K562 (cell line): ENCODE data around the gene SFN. TPM values are rescaled to one million over a fixed set of nuclear protein-coding genes. Genes with fewer than 3 reads are reported as not detected.

Source experiments
- ADNP ChIP-seq: fragments of 200-800 bp; sonication (Bioruptor generic); IDR thresholded peaks from 2 replicates; pipeline ENCODE4 v1.6.1; 2016; ENCODE audit warnings: missing genetic modification characterization, missing compliant biosample characterization
- DNMT1 ChIP-seq: fragments of 450-650 bp; IDR thresholded peaks from 2 replicates; pipeline ENCODE4 v1.6.1; 2016; ENCODE audit warnings: antibody characterized with exemption, mild to moderate bottlenecking
- MED1 ChIP-seq: sonication (generic); formaldehyde crosslinking; IDR thresholded peaks from 2 replicates; pipeline ENCODE4 v1.8.1; 2023; ENCODE audit warnings: missing genetic modification reagents, borderline replicate concordance
- MYNN ChIP-seq, 2 experiments: sonication (generic); formaldehyde crosslinking in 1 of 2; IDR thresholded peaks; 2 replicates each; pipeline versions ENCODE4 v1.5.0 to v1.6.1; 2016 to 2020; ENCODE audit warnings: antibody characterized with exemption in 1 of 2, missing genetic modification reagents in 1 of 2
- RBBP5 ChIP-seq: fragments of 200-600 bp; sonication (generic); IDR thresholded peaks from 2 replicates; pipeline ENCODE4 v1.6.1; 2012; ENCODE audit warnings: borderline replicate concordance, mild to moderate bottlenecking, low read length, control low read depth, inconsistent platforms; ENCODE audit not compliant: insufficient read depth, poor library complexity, severe bottlenecking
- ZBTB8A ChIP-seq: fragments of 450-650 bp; IDR thresholded peaks from 2 replicates; pipeline ENCODE4 v1.6.1; 2018; ENCODE audit warnings: mild to moderate bottlenecking, moderate library complexity; ENCODE audit not compliant: partially characterized antibody
- polyA plus RNA-seq, 8 experiments: library from polyadenylated mRNA; depleted of rRNA in 4 of 8; stranded (reverse) in 5 of 8; unstranded in 3 of 8; fragments of >200 nt; fragmentation: Nextera tagmentation in 2 of 8; fragmentation: Illumina TruSeq in 1 of 8; extraction: Ambion mirVana in 2 of 8; extraction: Trizol in 1 of 8; gene quantifications; 2 replicates each; pipeline versions ENCODE4 v1.2.1 to v1.2.3, GENCODE V29; 2011 to 2014; ENCODE audit warnings: inconsistent platforms in 1 of 8, missing spikeins in 1 of 8
- total RNA-seq, 7 experiments: library from RNA; depleted of rRNA in 6 of 7; stranded (reverse); fragments of >200 nt in 6 of 7; fragmentation: Illumina TruSeq in 2 of 7; extraction: Trizol in 2 of 7; gene quantifications; 2 replicates each; pipeline versions ENCODE4 v1.2.1 to v1.2.3, GENCODE V29; 2011 to 2021; ENCODE audit warnings: low replicate concordance in 1 of 7
- TF ChIP-seq, protein P1 (sequence below): fragments of 450-650 bp; IDR thresholded peaks from 2 replicates; pipeline ENCODE4 v1.6.1; 2017; ENCODE audit warnings: mild to moderate bottlenecking, moderate library complexity
- TF ChIP-seq, protein P2 (sequence below), 2 experiments: fragments of 450-650 bp in 1 of 2; sonication (generic) in 1 of 2; formaldehyde crosslinking in 1 of 2; IDR thresholded peaks; 2 replicates each; pipeline versions ENCODE4 v1.7.1 to v1.9.0; 2016 to 2022; ENCODE audit warnings: inconsistent platforms in 1 of 2, mild to moderate bottlenecking in 1 of 2, missing genetic modification reagents in 1 of 2
- TF ChIP-seq, protein P3 (sequence below): fragments of 450-650 bp; formaldehyde crosslinking; IDR thresholded peaks from 2 replicates; pipeline ENCODE4 v1.4.0; 2022; ENCODE audit warnings: missing genetic modification characterization
- TF ChIP-seq, protein P4 (sequence below): fragments of 250-450 bp; sonication (Bioruptor Pico); IDR thresholded peaks from 2 replicates; pipeline ENCODE4 v1.4.0; 2020; ENCODE audit warnings: mild to moderate bottlenecking, moderate library complexity, borderline replicate concordance

SFN gene
- total and polyA plus RNA-seq, 9 of the 15 experiments (the other 6 are each of a cell fraction or from before 2014, with no cell fraction given): 0.10 to 3.8 (median 2.0) TPM

DNA sequence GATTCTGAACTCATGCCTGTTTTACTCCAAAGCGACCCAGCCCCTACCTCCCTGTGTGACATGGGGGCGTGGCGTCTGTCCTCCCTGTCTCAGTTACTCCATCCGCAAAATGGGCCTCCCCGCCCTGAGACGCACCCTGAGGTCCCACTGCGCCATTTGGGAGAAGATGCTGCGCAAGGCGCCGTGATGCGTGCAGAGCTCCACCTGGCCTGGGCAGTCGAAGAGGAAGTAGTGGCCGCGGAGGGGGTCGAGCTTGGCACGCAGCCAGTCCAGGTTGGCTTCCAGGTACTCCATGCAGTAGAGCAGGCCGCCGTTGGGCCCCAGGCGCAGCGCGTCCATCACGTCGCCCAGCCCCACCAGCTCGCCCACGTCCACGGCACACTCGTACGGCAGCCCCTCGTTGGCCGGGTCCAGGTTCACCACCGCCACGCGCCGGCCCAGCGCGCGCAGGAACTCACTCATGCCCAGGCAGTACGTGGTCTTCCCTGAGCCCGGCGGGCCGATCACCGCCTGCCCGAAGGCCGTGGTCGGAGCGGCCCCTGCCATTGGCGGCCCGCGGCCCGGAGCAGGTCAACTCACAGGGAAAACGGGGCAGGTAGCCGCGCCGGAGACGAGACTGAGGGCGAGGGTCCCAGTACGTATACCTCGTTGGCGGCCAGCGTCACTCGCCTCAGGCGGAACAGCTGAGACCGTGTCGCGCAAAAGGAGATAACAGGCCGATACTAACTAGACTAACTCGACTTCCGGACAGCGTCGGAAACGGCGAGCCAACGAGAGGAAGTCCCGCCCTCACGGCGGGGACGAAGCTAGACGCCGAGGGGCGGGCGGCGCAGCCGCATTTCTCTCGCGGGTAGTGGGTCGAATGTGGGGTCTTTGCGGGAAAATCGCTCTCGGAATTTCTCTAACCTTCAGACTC is 26.9 kb downstream of the SFN start, which contains the start of gene GPN2 (continued):
- TF ChIP-seq, protein P1, sequence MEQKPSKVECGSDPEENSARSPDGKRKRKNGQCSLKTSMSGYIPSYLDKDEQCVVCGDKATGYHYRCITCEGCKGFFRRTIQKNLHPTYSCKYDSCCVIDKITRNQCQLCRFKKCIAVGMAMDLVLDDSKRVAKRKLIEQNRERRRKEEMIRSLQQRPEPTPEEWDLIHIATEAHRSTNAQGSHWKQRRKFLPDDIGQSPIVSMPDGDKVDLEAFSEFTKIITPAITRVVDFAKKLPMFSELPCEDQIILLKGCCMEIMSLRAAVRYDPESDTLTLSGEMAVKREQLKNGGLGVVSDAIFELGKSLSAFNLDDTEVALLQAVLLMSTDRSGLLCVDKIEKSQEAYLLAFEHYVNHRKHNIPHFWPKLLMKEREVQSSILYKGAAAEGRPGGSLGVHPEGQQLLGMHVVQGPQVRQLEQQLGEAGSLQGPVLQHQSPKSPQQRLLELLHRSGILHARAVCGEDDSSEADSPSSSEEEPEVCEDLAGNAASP: no peak
- 0 out of 2 replicates have a peak, but pooled peaks have one; percentile 44 for TF ChIP-seq DNMT1
- no peak for TF ChIP-seq ADNP
- TF ChIP-seq, protein P2, sequence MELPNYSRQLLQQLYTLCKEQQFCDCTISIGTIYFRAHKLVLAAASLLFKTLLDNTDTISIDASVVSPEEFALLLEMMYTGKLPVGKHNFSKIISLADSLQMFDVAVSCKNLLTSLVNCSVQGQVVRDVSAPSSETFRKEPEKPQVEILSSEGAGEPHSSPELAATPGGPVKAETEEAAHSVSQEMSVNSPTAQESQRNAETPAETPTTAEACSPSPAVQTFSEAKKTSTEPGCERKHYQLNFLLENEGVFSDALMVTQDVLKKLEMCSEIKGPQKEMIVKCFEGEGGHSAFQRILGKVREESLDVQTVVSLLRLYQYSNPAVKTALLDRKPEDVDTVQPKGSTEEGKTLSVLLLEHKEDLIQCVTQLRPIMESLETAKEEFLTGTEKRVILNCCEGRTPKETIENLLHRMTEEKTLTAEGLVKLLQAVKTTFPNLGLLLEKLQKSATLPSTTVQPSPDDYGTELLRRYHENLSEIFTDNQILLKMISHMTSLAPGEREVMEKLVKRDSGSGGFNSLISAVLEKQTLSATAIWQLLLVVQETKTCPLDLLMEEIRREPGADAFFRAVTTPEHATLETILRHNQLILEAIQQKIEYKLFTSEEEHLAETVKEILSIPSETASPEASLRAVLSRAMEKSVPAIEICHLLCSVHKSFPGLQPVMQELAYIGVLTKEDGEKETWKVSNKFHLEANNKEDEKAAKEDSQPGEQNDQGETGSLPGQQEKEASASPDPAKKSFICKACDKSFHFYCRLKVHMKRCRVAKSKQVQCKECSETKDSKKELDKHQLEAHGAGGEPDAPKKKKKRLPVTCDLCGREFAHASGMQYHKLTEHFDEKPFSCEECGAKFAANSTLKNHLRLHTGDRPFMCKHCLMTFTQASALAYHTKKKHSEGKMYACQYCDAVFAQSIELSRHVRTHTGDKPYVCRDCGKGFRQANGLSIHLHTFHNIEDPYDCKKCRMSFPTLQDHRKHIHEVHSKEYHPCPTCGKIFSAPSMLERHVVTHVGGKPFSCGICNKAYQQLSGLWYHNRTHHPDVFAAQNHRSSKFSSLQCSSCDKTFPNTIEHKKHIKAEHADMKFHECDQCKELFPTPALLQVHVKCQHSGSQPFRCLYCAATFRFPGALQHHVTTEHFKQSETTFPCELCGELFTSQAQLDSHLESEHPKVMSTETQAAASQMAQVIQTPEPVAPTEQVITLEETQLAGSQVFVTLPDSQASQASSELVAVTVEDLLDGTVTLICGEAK (IDR thresholded peaks at IDR 0.05): peak; percentile 95
- TF ChIP-seq, protein P2 (CRISPR knock-in tag; IDR thresholded peaks at IDR 0.05): 0 out of 2 replicates have a peak, but pooled peaks have one; percentile 41
- TF ChIP-seq RBBP5: peak; percentile 99
- peak; percentile 89 for TF ChIP-seq MYNN (IDR thresholded peaks at IDR 0.05)
- no peak for TF ChIP-seq MYNN (CRISPR knock-in tag; IDR thresholded peaks at IDR 0.05)
- TF ChIP-seq, protein P3, sequence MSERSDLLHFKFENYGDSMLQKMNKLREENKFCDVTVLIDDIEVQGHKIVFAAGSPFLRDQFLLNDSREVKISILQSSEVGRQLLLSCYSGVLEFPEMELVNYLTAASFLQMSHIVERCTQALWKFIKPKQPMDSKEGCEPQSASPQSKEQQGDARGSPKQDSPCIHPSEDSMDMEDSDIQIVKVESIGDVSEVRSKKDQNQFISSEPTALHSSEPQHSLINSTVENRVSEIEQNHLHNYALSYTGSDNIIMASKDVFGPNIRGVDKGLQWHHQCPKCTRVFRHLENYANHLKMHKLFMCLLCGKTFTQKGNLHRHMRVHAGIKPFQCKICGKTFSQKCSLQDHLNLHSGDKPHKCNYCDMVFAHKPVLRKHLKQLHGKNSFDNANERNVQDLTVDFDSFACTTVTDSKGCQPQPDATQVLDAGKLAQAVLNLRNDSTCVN (CRISPR knock-in tag): no peak
- TF ChIP-seq, protein P4, sequence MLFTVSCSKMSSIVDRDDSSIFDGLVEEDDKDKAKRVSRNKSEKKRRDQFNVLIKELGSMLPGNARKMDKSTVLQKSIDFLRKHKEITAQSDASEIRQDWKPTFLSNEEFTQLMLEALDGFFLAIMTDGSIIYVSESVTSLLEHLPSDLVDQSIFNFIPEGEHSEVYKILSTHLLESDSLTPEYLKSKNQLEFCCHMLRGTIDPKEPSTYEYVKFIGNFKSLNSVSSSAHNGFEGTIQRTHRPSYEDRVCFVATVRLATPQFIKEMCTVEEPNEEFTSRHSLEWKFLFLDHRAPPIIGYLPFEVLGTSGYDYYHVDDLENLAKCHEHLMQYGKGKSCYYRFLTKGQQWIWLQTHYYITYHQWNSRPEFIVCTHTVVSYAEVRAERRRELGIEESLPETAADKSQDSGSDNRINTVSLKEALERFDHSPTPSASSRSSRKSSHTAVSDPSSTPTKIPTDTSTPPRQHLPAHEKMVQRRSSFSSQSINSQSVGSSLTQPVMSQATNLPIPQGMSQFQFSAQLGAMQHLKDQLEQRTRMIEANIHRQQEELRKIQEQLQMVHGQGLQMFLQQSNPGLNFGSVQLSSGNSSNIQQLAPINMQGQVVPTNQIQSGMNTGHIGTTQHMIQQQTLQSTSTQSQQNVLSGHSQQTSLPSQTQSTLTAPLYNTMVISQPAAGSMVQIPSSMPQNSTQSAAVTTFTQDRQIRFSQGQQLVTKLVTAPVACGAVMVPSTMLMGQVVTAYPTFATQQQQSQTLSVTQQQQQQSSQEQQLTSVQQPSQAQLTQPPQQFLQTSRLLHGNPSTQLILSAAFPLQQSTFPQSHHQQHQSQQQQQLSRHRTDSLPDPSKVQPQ (CRISPR knock-in tag): no peak
- no peak for TF ChIP-seq MED1 (CRISPR knock-in tag)
- no peak for TF ChIP-seq ZBTB8A
